WTC11 (cell line): ENCODE measurements around the gene NACC2.

Experiments
- GABPB1 ChIP-seq: sonication (generic); formaldehyde crosslinking; IDR thresholded peaks from 2 replicates; pipeline ENCODE4 v1.8.1; 2023; ENCODE audit warnings: mild to moderate bottlenecking, missing genetic modification reagents
- GRHL2 ChIP-seq: fragments of 250-450 bp; sonication (Bioruptor Pico); IDR thresholded peaks from 2 replicates; pipeline ENCODE4 v1.8.0; 2022; ENCODE audit warnings: mild to moderate bottlenecking, moderate library complexity; ENCODE audit not compliant: insufficient replicate concordance, severe bottlenecking
- MXD4 ChIP-seq: fragments of 250-450 bp; sonication (Bioruptor Pico); IDR thresholded peaks from 2 replicates; pipeline ENCODE4 v1.8.0; 2021; ENCODE audit warnings: mild to moderate bottlenecking, moderate library complexity, borderline replicate concordance
- TF ChIP-seq, protein P1 (sequence below): fragments of 200-600 bp; IDR thresholded peaks from 2 replicates; pipeline ENCODE4 v1.8.0; 2022; ENCODE audit warnings: antibody characterized with exemption
- TF ChIP-seq, protein P2 (sequence below): sonication (generic); formaldehyde crosslinking; IDR thresholded peaks from 2 replicates; pipeline ENCODE4 v1.8.1; 2022; ENCODE audit warnings: mild to moderate bottlenecking, moderate library complexity, missing genetic modification reagents
- TF ChIP-seq, protein P3 (sequence below): sonication (generic); formaldehyde crosslinking; IDR thresholded peaks from 2 replicates; pipeline ENCODE4 v1.8.0; 2022; ENCODE audit warnings: mild to moderate bottlenecking, missing genetic modification reagents
- TF ChIP-seq, protein P4 (sequence below): sonication (generic); formaldehyde crosslinking; IDR thresholded peaks from 2 replicates; pipeline ENCODE4 v1.8.1; 2022; ENCODE audit warnings: mild to moderate bottlenecking, missing genetic modification reagents, moderate library complexity, borderline replicate concordance

DNA sequence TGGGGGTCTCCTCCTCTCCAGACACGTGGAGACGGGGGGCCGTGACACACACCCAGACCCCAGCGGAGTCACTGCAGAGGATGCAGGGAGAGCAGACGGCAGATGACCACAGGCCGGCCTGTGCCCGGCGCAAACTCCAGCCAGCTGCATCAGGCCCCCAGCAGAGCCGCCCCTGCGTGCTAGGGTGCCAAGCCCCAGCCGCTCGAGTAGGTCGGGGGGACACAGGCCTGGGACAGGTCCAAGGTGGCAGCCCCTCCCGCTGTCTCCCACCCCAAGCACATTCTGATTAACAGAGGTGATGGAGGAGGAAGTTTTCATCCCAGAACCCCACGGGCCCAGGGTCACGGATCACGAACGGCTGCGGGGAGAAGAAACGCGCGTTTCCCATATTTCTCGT lies 14.4 kb downstream of the NACC2 start:
- TF ChIP-seq MXD4 (CRISPR knock-in tag), result no peak
- TF ChIP-seq, protein P1, sequence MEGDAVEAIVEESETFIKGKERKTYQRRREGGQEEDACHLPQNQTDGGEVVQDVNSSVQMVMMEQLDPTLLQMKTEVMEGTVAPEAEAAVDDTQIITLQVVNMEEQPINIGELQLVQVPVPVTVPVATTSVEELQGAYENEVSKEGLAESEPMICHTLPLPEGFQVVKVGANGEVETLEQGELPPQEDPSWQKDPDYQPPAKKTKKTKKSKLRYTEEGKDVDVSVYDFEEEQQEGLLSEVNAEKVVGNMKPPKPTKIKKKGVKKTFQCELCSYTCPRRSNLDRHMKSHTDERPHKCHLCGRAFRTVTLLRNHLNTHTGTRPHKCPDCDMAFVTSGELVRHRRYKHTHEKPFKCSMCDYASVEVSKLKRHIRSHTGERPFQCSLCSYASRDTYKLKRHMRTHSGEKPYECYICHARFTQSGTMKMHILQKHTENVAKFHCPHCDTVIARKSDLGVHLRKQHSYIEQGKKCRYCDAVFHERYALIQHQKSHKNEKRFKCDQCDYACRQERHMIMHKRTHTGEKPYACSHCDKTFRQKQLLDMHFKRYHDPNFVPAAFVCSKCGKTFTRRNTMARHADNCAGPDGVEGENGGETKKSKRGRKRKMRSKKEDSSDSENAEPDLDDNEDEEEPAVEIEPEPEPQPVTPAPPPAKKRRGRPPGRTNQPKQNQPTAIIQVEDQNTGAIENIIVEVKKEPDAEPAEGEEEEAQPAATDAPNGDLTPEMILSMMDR, result no peak
- no peak for TF ChIP-seq GRHL2 (CRISPR knock-in tag)
- TF ChIP-seq, protein P2, sequence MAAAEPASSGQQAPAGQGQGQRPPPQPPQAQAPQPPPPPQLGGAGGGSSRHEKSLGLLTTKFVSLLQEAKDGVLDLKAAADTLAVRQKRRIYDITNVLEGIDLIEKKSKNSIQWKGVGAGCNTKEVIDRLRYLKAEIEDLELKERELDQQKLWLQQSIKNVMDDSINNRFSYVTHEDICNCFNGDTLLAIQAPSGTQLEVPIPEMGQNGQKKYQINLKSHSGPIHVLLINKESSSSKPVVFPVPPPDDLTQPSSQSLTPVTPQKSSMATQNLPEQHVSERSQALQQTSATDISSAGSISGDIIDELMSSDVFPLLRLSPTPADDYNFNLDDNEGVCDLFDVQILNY, result no peak
- TF ChIP-seq, protein P3, sequence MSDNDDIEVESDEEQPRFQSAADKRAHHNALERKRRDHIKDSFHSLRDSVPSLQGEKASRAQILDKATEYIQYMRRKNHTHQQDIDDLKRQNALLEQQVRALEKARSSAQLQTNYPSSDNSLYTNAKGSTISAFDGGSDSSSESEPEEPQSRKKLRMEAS (CRISPR knock-in tag), result no peak
- TF ChIP-seq, protein P4, sequence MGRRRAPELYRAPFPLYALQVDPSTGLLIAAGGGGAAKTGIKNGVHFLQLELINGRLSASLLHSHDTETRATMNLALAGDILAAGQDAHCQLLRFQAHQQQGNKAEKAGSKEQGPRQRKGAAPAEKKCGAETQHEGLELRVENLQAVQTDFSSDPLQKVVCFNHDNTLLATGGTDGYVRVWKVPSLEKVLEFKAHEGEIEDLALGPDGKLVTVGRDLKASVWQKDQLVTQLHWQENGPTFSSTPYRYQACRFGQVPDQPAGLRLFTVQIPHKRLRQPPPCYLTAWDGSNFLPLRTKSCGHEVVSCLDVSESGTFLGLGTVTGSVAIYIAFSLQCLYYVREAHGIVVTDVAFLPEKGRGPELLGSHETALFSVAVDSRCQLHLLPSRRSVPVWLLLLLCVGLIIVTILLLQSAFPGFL (CRISPR knock-in tag), result no peak
- TF ChIP-seq GABPB1 (CRISPR knock-in tag), result no peak
